Endothelial cell (in vitro differentiated cells): ENCODE results near the gene CUL3. TPM values are rescaled to one million over a fixed set of nuclear protein-coding genes. Genes with fewer than 3 reads are reported as not detected.

Source experiments
- DNase-seq: peaks from one replicate; pipeline ENCODE4 v3.0.0; 2021; ENCODE audit warnings: low spot score
- H3K27ac Mint-ChIP-seq: one replicate; pipeline ENCODE4 v1.8.0; 2021; ENCODE audit warnings: mixed read lengths, inconsistent platforms; ENCODE audit not compliant: unreplicated experiment
- H3K27me3 Mint-ChIP-seq: one replicate; pipeline ENCODE4 v1.8.0; 2021; ENCODE audit warnings: mild to moderate bottlenecking, moderate library complexity, mixed read lengths, inconsistent platforms; ENCODE audit not compliant: unreplicated experiment
- H3K36me3 Mint-ChIP-seq: one replicate; pipeline ENCODE4 v1.8.0; 2021; ENCODE audit warnings: mild to moderate bottlenecking, low read depth, mixed read lengths, inconsistent platforms; ENCODE audit not compliant: unreplicated experiment
- H3K4me1 Mint-ChIP-seq: one replicate; pipeline ENCODE4 v1.8.0; 2021; ENCODE audit warnings: mild to moderate bottlenecking, mixed read lengths, inconsistent platforms; ENCODE audit not compliant: unreplicated experiment
- H3K4me3 Mint-ChIP-seq: one replicate; pipeline ENCODE4 v1.8.0; 2021; ENCODE audit warnings: mild to moderate bottlenecking, mixed read lengths, inconsistent platforms; ENCODE audit not compliant: unreplicated experiment
- H3K9me3 Mint-ChIP-seq: one replicate; pipeline ENCODE4 v1.8.0; 2021; ENCODE audit warnings: mixed read lengths, inconsistent platforms; ENCODE audit not compliant: unreplicated experiment
- total RNA-seq: library from RNA; stranded (reverse); fragmentation: NEBNext Ultra II Directional; extraction: Animal tissue kit (Norgen Biotek cat#: 25700); gene quantifications from one replicate; pipeline ENCODE4 v1.2.1, GENCODE V29; 2021; ENCODE audit not compliant: unreplicated experiment
- TF ChIP-seq, protein P1 (sequence below): fragments of 200-600 bp; sonication (generic); IDR thresholded peaks from one replicate; pipeline ENCODE4 v1.5.0; 2021; ENCODE audit warnings: antibody characterized with exemption; ENCODE audit not compliant: unreplicated experiment

Gene CUL3
- total RNA-seq, 1 donor from 2014 or later = 138 TPM

- Mint-ChIP-seq H3K4me3 (no peak overlapping the region), H3K36me3 (peaks cover 36% of the 10 kb centered on the region), H3K9me3 (peaks cover 15% of the 10 kb centered on the region), H3K27ac (no peak overlapping the region), H3K27me3 (peaks cover 6% of the 10 kb centered on the region), H3K4me1 (peaks cover 12% of the 10 kb centered on the region)
- TF ChIP-seq, protein P1, sequence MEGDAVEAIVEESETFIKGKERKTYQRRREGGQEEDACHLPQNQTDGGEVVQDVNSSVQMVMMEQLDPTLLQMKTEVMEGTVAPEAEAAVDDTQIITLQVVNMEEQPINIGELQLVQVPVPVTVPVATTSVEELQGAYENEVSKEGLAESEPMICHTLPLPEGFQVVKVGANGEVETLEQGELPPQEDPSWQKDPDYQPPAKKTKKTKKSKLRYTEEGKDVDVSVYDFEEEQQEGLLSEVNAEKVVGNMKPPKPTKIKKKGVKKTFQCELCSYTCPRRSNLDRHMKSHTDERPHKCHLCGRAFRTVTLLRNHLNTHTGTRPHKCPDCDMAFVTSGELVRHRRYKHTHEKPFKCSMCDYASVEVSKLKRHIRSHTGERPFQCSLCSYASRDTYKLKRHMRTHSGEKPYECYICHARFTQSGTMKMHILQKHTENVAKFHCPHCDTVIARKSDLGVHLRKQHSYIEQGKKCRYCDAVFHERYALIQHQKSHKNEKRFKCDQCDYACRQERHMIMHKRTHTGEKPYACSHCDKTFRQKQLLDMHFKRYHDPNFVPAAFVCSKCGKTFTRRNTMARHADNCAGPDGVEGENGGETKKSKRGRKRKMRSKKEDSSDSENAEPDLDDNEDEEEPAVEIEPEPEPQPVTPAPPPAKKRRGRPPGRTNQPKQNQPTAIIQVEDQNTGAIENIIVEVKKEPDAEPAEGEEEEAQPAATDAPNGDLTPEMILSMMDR = no peak
- no peak for DNase-seq
Measured at GRCh38 chr2:224429441-224429810, 155.7 kb downstream of the CUL3 start.

DNA sequence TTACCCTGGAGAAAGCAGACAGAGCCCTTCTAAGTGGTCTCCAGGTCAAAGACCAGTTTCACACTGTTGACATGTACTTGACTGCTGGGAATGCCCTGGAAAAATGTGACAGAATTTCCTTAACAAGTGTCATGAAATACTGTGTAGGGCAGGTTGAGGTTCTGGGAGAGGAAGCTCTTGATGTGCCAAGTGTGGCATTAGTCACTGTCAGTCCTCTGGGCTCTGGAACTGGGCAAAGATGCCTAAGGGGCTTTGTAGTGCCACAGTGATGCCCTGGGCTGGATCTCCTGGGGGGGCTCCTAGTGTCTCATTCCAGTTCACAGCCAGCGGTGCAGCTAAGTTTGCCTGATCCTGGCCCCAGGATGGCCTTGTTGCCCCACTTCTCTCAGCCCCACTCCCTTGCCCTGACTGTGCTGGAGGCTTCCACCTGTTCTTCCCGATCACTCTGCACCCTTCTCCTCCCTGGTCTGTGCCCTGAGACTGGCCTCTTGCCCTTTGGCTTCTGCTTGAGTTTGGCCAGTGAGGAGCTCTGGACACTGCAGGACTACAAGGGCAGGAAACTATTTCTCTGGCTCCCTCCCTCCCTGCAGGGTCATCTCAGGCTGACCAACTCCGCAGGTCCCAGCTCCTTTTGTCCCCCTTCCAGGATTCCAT is 156.2 kb downstream of the CUL3 start:
- H3K9me3 Mint-ChIP-seq = peaks cover 15% of the 10 kb centered on the region

DNA sequence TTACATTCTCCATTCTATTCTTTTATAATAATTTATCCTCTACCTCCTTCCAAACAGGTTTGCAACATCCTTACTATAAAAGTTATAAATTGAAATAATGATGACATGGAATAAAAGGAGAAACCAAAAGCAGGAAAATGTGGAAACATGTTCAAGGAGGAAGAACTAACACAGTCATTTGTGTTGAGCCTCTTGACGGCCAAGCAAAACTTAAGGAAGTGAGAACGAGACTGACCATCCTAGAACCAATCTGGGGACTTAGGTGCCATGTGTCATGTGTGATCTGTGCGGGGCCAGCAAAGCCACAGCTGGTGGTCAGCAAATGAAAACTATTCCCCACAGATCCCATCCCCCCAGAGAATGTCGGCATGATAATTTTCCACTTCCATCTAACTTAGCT is 157.7 kb downstream of the CUL3 start:
- H3K4me3 Mint-ChIP-seq = no peak overlapping the region
- H3K9me3 Mint-ChIP-seq = peaks cover 10% of the 10 kb centered on the region
- H3K4me1 Mint-ChIP-seq = peaks cover 4% of the 10 kb centered on the region
- H3K27ac Mint-ChIP-seq = no peak overlapping the region
- TF ChIP-seq, protein P1 = no peak
- peaks cover 29% of the 10 kb centered on the region for H3K36me3 Mint-ChIP-seq
- DNase-seq = no peak
- peaks cover 6% of the 10 kb centered on the region for H3K27me3 Mint-ChIP-seq

More for the DNA sequence above, 156.2 kb downstream of the CUL3 start:
- TF ChIP-seq, protein P1 = no peak
- DNase-seq = no peak
- H3K4me3 Mint-ChIP-seq = no peak overlapping the region
- no peak overlapping the region for H3K27ac Mint-ChIP-seq
- H3K4me1 Mint-ChIP-seq = peaks cover 10% of the 10 kb centered on the region
- peaks cover 6% of the 10 kb centered on the region for H3K27me3 Mint-ChIP-seq
- peaks cover 36% of the 10 kb centered on the region for H3K36me3 Mint-ChIP-seq

- Mint-ChIP-seq H3K9me3 (peaks cover 12% of the 10 kb centered on the region), H3K27ac (no peak overlapping the region), H3K4me3 (no peak overlapping the region), H3K36me3 (peaks cover 24% of the 10 kb centered on the region), H3K27me3 (peaks cover 5% of the 10 kb centered on the region), H3K4me1 (no peaks in the 10 kb centered on the region)
- TF ChIP-seq, protein P1 = no peak
- no peak for DNase-seq
Measured at GRCh38 chr2:224426656-224427055, 158.5 kb downstream of the CUL3 start.

GRCh38 chr2:224421065-224421464 is 164.1 kb downstream of the CUL3 start:
- Mint-ChIP-seq H3K4me3 (no peak overlapping the region), H3K27me3 (peaks cover 1% of the 10 kb centered on the region), H3K9me3 (peaks cover 4% of the 10 kb centered on the region), H3K27ac (no peak overlapping the region), H3K4me1 (peaks cover 23% of the 10 kb centered on the region), H3K36me3 (peaks cover 5% of the 10 kb centered on the region)
- DNase-seq = no peak
- TF ChIP-seq, protein P1 = no peak
